ENCODE measurements around the gene GJC2.
"Not testable (repeated sequence)": the region's sequence is repeated elsewhere in the genome, so short reads cannot be mapped to it uniquely, and the experiment has no call there.

Gene GJC2

DNA sequence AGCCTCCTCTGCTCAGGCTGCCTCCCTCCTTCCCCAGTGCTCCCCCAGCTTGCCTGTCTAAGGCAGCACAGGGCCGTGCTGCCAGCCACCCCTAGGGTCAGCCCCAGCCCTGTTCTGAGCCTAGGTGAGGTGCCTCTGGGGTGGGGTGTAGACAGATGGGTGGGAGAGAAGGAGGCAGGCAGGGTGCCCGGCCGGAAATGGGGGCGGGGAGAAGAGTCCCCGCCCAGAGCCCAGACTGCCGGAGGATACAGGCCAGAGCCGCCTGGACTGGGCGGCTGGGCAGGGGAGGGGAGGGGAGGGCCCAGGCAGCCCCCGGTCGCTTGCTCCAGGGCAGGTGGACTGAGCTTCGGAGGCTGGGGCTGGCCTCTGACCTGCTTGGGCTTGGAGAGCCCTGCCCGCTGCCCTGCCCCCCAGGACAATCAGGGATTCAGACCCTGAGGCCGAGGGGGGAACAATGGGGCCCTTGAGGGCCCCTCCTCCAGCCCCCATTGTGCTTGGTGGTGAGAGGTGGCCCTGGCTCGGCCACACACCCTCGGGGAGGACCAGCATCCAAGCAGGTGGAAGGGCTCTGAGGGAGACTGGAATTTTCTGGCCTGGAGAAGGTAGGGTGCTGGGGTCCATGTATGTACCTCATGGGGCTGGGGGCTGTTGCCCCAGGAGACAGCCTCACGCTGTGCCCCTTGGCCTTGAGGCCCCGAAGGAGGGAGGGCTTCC, at the start of gene GJC2:
GJC2 (plus strand) TSS at position 525 of the 714 bp plus-strand sequence. CDS start 7,829 bp downstream, outside the sequence.
- peak; percentile 66 for DNase-seq

DNA sequence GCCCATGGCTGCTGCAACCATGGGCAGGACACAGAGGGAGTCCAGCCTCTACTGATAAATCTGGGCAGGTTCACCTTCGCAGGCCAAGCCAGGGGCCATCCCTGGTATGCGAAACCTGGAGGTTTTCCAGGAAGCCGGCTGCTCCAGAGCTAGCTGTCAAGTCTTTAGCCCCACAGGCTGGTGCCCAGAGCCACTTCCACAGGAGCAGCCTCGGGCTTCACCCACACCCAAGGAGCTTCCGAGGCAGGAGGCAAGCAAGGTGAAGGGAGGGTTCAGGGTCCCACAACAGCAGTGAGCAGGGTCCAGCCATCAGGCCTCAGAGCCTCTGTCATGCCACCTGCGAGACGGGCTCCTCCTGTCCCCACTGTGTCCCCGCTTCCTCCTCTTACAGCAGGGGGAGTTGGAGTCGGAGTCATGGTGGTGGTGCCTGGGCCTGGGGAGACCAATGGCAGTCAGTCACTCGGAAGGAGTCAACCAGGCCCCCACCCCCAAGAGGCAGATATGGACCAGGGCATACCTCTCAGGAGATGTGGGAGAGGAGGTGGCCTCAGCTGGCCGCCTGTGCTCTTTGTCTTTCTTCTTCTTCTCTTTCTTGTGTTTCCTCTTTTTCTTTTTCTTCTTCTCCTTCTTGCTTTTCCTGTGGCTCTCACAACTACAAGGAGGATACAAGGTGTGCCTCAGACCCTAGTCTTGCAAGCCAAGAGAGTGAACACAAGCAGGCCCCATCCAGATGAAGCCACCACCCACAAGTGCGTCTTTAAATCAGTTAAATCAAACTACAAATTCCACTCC, 48.7 kb upstream of the GJC2 start:
- DNase-seq = no peak

DNA sequence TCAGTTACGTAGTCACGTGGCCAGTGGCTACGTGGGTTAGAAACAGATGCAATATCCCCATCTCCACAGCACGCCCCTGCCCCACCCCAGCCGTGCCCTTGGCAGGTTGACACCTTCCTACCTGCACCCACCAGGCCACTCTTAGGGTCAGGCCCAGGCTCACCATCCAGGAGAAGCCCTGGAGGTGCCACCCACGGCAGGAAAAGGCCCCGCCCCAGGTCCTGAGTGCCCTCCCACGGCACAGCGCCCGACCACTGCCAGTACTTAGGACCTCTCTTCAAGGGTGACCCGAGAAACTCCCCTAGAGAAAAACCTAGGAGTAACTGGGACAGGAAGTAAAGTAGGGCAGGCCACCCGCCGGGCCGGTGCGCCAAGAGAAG, 48.1 kb upstream of the GJC2 start:
- DNase-seq = no peak

DNA sequence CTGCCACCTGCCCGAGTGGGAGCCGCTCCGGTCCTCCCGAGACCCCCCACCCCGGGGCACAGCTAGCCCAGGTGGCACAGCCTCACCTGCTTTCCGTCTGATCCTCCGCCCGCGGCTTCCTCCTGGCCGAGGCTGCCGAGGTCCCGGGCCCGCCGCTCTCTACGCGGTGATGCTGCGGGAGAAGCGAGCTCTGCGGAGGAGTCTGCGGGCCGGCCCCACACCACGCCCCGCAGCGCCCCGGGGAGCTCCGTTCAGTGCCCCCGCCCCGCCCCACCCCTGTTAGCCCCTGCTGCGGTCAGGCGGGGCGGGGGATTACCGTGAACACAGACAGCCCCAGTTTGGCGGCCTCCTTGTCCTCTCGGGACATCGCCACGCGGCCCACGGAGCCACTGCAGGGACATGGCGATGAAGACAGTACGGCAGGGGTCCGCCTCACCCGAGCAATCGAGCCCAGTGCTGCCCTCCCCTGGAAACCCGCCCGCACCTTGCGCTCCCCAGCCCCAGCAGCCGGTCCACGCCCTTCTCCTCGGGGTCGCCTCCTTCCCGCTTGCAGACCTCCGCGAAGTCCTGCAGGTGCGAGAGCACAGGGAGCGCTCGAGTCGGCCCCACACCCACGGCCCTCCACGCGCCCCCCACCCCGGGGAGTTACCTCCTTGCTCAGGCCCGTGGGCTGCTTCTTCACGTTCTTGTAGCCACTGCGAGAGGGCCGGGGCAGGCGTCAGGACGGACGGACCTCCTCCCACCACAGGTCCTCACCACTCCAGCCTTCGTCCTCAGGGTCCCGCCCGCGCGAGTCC, 47.5 kb upstream of the GJC2 start:
- peak; percentile 63 for DNase-seq

DNA sequence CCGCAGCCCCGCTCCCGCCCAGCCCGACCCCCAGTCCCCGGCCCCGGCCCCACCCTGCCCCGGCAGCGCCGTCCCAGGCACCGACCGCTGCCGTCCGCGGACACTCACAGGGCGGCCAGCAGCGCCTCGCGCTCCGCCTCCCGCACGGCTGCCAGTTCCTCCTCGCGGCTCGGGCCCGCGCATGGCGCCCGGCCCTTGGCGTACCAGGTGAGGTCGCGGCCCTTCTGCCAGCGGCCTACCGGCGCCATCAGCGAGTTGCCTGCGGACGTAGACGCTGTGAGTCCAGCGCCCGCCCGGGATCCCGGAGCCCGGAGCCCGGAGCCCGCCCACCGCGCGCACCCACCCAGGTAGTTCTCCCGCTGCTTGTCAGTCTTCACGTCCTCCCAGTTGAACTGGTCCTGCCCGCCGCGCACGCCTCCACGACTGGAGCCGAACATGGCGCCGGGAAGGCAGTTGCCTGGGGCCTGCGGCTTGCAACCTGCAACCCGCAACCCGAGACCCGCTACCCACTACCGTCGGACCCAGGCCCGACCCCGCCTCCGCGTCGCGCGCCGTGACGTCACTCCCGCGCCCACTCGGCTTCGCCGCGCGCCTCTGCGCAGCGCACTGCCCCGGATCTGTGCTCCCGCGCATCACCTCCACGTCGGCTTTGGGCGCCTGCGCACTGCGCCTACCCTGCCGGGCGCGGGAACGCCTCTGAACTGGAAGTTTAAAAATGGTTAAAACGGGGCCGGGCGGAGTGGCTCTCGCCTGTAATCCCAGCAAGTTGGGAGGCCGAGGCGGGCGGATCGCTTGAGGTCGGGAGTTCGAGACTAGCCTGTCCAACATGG, 46.7 kb upstream of the GJC2 start, which contains the start of gene C1orf35:
C1orf35 (minus strand) TSS at position 535 of the 830 bp plus-strand sequence; CDS start at position 437, 98 bp downstream.
- DNase-seq = peak; percentile 98

DNA sequence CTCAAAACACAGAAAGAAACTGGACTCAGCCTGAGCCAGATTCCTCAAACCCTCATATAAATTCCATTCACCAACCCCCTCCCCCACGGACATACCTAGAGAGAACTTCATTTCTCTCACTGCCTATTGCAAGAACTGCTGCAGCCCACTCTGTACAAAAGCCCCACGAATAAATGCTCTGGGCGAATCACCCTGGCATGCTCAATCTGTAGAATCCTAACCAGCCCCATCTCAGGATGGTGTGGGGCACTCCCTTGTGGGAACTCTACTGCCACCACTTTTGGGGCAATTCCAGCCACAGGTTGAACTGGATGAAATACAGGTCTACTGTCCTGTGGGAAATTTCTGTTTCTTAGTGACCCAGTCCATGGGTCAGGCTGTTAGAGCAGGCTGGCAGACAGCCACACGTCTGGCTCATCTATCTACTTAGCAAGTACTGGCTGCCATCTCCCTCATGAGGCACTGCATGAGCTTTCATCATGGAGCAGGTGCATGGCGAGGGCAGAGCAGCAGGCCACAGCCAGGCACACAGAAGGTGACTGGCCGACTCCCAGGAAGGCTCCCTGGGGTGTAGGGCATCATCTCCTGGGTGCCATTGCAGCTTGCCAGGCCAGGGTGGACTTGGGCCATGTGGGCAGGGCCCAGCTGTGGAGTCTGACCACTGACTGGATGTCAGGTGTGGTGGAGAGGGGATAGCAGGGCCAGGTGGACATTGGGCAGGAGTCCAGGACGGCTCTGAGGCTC, 45.0 kb upstream of the GJC2 start:
- DNase-seq = peak; percentile 20

DNA sequence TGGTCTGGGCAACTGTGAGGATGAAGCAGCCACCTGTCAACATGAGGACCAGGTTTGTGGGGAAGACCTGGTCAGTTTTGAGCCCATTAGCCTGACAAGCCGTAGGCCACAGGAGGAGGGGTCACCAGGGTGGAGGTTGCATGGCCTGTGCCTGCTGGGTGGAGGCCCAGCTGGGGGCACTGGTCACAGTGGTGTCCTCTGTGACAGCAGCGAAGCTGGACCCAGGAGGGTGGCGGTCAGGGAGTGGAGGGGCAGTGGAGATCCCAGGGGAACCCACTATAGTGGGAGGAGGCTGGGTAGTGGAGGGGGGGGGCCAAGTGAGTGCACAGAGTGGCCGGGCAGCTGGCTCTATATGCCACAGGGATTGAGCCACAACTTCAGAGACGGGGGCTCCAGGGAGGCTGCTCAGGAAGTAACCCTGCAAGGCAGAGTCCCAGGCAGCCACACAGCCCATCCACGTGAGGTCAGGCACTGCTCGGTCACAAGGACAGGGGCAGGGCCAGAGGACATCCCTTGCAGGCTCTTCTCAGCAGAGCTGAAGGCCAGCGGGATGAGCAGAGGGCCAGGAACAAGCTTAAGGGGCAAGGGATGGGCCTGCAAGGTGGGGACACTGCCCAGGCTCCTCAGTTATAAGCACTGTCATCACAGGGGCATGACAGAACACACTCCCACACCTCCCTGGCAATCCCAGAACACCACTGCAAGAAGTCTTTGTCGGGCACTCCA, 44.3 kb upstream of the GJC2 start:
- DNase-seq = no peak

DNA sequence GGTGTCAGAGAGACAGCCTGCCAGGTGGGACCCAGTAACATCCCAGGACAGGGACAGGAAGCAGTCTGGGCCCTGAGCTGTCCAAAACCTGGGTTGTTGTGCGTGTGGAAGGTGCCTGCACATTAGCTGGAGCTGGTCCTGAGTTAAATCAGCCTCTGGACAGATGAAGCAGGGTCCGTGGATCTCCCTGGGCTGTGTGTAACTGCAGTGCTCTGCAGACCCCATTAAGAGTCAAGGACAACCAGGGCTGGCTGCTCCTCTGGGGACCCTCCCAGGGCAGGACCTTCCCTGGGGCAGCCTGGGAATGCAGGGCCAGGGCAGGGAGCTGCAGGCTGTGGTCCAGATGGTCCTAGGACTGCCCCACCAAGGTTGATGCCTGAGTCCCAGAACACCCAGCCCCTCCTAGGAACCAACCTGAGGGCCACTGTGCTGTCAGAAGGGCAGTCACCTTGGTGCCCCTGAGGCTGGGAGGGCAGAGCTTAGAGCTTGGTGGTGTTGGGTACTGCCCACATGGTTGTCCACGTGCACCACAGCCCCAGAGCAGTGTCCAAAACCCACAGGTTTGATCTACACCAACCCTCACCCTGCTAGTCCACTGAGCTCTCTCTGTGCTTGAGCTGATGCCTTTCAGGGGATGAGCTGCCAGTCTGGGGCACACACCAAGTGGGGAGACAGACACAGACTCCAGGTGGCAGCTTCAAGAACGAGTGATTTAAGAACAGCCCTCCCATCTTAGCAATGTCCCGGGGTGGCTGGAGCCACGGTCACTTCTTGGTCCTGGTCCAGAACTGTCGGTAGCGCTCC, 43.5 kb upstream of the GJC2 start:
- no peak for DNase-seq

DNA sequence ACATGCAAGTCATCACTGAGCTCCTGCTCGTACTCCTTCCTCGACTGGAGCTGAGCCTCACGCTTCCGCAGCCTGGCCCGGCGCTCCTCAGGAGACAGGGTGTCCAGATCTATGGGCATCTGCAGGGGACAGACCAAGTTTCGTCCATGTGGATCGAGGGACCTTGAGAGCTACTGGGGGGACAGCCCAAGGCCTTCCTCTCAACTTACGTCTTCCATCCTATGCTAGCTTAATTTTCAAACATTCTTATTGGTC, 43.0 kb upstream of the GJC2 start:
- no peak for DNase-seq

DNA sequence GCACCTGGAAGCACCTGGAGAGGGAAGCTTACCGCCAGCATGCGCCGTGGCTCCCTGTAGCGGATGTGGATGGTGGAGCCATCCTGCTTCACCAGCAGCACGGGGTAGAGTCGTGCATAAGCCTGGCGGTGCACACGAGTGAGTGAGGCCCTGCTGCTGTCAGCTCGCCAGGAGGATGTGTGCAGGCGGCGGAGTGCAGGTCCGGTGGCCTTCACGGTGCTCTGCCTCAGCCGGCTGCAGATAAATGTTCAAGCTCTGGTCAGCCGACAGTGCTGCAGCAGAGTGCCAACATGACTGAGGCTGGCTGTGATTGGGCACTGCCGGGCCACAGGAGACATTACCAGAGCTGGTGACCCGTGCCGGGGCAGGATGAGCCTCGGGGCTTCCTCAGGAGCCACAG, 42.1 kb upstream of the GJC2 start:
- DNase-seq = no peak

DNA sequence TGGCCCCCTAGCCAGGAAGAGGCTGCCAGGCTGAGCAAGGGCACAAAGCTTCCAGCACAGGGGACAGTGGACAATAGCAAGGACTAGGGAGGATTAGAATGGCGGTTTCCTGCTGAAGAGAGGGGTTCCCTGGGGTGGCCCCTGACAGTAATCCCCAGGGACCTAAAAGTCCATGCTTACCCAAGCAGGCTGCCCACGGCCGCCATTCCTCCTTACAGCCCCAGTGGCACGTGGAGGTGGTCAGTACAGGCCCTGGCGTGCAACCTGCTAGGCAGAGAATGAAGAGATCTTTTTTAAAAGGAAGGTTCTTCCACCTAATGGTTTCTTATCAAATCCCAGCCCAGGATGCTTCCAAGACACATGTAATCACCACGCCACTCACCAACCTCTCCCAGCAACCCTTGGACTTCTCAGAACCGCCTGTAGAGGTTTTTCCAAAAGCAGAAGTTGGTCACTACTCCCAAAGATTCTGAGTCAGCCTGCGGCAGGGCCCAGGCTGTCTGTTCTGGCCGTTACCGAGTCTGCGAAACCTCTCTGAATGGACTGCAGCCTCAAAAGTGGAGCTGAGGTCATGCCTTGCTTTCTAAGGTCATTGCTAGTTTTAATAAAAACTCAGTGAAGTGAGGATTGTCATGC, 41.6 kb upstream of the GJC2 start:
- DNase-seq = no peak

DNA sequence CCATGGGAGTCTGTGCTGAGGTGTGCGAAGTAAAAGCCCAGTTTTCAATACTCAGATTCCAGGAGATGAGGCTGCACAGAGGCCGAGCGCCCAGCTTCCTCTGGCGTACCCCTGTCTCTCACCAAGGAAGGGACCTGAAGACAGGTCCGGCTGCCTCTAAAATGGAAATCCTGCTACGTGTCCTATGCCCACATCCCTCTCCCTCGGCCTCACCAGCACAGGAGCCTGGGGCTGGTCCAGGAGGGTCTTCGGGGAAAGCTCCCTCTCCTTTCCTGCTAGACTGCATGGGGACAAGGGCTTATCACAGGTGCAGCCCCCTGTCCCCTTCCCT, 41.0 kb upstream of the GJC2 start:
- DNase-seq = peak; percentile 17

DNA sequence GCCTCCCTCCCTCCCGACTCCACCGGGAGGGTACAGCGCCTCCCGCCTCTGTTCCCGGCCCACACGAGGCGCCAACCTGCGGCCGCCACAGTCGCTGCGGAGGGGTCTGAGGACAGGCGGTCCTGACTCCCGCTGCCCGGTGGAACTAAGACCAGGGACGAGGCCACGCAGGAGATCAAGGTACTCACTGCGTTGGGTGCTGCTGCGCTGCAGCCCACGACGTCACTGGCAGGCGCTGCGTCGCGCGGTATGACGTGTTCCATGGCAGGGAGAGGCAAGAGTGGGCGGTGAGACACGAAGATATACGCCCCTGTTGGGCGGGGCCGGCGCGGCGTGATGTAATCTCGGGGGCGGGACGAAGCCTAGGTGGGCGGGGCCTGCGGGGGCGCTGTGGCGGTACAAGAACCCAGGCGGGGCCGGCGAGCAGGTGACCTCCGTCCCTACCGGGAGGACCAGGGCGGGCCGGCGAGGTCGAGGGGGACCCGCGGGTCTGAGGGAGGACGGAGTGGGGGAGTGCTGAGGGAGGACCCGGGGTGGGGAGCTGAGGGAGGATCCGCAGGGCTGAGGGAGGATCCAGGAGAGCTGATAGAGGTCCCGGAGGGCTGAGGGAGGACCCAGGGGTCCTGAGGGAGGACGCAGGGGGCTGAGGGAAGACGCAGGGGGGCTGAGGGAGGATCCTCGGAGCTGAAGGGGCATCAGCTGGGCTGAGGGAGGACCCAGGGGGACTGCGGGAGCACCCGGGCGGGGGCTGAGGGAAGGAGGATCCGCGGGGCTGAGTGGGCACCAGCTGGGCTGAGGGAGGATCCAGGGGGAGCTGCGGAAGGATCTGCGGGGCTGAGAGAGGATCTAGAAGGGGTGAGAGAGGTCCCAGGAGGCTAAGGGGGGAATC, 40.4 kb upstream of the GJC2 start, which contains the start of gene MRPL55:
MRPL55 (minus strand) TSS at position 227 of the 889 bp plus-strand sequence. CDS start 1,039 bp downstream, outside the sequence.
- peak; percentile 98 for DNase-seq

DNA sequence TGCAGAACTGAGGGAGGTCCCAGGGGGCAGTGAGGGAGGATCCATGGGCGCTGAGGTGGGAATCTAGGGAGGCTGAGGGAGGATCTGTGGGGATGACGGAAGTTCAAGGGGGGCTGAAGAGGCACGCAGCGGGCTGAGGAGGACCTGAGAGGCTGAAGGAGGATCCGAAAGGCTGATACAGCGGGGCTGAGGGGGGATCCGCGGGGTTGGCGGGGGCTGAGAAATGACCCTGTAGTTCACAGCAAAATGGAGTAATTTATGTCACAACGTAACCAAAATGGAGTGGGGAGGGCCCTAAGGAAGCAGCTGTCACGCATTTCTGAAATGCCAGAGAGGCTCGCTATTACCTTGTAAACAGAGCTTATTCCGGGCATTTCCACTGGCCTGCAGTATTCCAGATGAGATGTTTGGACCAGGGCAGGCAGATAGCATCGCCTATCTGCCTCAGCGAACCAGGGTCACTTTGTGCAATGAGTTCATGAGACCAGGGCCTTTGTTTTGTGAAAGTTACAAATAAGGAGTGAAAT, 39.7 kb upstream of the GJC2 start:
- DNase-seq = peak; percentile 46

DNA sequence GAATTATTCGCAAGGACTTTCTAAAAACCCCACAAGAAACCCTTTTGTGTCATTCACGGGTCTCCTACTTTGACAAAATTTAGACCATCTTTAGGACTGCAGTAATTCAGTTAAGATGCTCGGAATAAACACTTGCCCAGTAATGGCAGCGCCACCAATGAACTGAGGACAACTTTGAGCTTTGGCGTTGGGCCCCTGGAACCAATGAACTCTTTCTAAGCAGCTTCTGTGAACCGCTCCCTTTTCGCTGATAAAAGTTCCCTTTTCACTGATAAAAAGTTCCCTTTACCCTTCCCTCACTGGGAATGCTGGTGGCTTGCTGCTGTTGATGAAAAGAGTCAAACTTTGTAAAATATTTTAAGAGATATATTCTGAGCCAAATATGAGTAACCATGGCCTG, 39.2 kb upstream of the GJC2 start:
- no peak for DNase-seq

DNA sequence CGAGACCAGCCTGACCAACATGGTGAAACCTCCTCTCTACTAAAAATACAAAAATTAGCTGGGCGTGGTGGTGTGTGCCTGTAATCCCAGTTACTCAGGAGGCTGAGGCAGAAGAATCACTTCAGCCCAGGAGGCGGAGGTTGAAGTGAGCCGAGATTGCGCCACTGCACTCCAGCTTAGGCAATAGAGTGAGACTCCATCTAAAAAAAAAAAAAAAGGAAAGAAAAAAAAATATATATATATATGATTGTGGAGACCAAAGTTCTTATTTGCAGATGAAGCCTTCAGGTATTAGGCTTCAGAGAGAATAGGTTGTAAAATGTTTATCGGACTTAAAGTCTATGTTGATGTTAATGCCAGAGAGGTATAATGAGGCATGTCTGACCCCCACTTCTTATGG, 38.4 kb upstream of the GJC2 start:
- not testable (repeated sequence) for DNase-seq

DNA sequence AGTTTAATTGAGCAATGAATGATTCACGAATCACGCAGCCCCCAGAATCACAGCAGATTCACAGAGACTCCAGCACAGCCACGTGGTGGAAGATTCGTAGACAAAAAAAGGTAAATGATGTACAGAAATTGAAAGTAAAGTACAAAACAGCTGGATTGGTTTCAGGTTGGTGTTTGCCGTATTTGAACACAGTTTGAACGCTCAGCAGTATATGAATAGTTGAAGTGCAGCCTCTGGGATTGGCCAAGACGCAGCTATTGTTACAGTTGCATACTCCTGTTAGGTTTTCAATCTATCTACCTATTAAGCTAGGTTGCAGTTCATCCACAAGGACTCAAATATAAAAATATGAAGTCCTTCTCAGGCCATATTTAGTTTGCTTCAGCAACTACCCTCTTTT, 37.6 kb upstream of the GJC2 start:
- no peak for DNase-seq

DNA sequence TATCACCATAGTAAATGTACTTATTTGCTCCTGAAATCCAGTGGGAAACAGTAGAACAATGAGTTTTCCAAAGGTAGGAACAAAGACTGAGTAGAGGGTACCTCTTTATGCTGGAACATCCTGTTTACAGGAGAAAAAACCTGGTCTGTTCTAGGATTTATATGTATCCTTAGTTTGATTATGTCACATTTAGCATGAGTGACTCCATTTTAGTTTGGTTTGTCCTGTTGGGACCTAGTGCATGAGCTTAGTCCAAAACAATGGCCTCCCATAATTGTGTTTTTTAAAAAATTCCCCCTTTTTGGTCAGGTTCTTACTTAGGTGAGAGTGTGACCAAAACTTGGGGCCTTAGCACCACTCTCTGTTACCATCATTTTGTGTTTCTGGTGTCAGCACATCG, 37.1 kb upstream of the GJC2 start:
- DNase-seq = no peak

DNA sequence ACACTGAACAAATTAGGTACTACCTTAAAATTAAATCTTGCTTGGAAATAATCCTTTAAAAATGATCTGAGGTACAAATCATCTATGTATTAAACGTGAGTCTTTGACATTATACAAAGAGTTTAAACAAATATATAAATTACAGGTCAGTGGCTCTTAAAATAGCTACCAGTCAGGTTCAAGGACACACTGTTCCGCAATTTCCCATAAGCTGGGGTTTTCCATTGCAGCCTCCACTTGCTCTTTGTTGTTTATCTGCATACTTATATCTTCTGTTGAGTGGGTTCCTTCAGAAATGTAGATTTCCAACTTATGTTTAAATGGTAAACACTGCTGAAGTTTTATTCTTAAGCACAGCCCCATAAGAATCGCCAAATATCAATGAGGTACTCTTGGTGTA, 34.9 kb upstream of the GJC2 start:
- DNase-seq = no peak
